Subcutaneous abdominal adipose tissue (tissue), 5 donors: ENCODE measurements around the gene NPM1.

ENCODE experiments used
- H3K27ac ChIP-seq: one replicate; pipeline ENCODE4 v1.7.0; 2013; ENCODE audit warnings: low read depth, mild to moderate bottlenecking, inconsistent platforms, low read length, moderate library complexity
- H3K27me3 ChIP-seq, 5 donors: one replicate each; pipeline ENCODE4 v1.7.0; 2013; ENCODE audit warnings: low read length in 5 of 5, inconsistent platforms in 1 of 5; ENCODE audit not compliant: control insufficient read depth in 5 of 5, insufficient read depth in 4 of 5
- H3K36me3 ChIP-seq, 5 donors: one replicate each; pipeline ENCODE4 v1.7.0; 2013; ENCODE audit warnings: low read length in 5 of 5; ENCODE audit not compliant: control insufficient read depth in 5 of 5, insufficient read depth in 5 of 5
- H3K4me1 ChIP-seq, 5 donors: one replicate each; pipeline ENCODE4 v1.7.0; 2013; ENCODE audit warnings: low read length in 5 of 5, mild to moderate bottlenecking in 3 of 5, moderate library complexity in 1 of 5; ENCODE audit not compliant: control insufficient read depth in 5 of 5, insufficient read depth in 5 of 5
- H3K4me3 ChIP-seq, 5 donors: one replicate each; pipeline ENCODE4 v1.7.0; 2013; ENCODE audit warnings: low read length in 5 of 5, low read depth in 1 of 5
- H3K9ac ChIP-seq, 5 donors: one replicate each; pipeline ENCODE4 v1.7.0; 2013; ENCODE audit warnings: low read length in 5 of 5, mild to moderate bottlenecking in 4 of 5, moderate library complexity in 3 of 5
- H3K9me3 ChIP-seq, 5 donors: one replicate each; pipeline ENCODE4 v1.7.0; 2013; ENCODE audit warnings: low read length in 5 of 5; ENCODE audit not compliant: control insufficient read depth in 5 of 5
- donor health status: healthy.
- donor health status: healthy.
- donor health status: healthy.
- donor health status: healthy.
- donor health status: healthy.

Gene NPM1

GRCh38 chr5:171457208-171457981 is 69.7 kb downstream of the NPM1 start:
- H3K36me3 ChIP-seq, result no peaks in the 10 kb centered on the region
- H3K27ac ChIP-seq, result no peak overlapping the region
- H3K9ac ChIP-seq, result no peak overlapping the region
- peaks cover 0 to 5% (median 2%) of the 10 kb centered on the region in 5 donors for H3K27me3 ChIP-seq
- H3K4me3 ChIP-seq, result no peak overlapping the region
- H3K9me3 ChIP-seq, result no peaks in the 10 kb centered on the region
- no peaks in the 10 kb centered on the region for H3K4me1 ChIP-seq

GRCh38 chr5:171459839-171460238 is 72.2 kb downstream of the NPM1 start:
- Histone ChIP-seq H3K4me1 (no peaks in the 10 kb centered on the region), H3K4me3 (no peak overlapping the region), H3K27me3 (peaks cover 0 to 6% (median 5%) of the 10 kb centered on the region in 5 donors), H3K9ac (no peak overlapping the region), H3K36me3 (no peaks in the 10 kb centered on the region), H3K9me3 (no peaks in the 10 kb centered on the region), H3K27ac (no peak overlapping the region)
